HG03442 (cell line): Measurements from ENCODE around the gene C17orf58.
"Not testable (repeated sequence)": the region's sequence is repeated elsewhere in the genome, so short reads cannot be mapped to it uniquely, and the experiment has no call there.

Experiments used
- ATAC-seq: cut with Tn5 transposase; IDR thresholded peaks from one replicate; pipeline ENCODE4 v1.9.1; 2021; ENCODE audit warnings: mild to moderate bottlenecking, moderate library complexity; ENCODE audit not compliant: unreplicated experiment

The C17orf58 gene

GRCh38 chr17:68004201-68004600, 7.9 kb upstream of the C17orf58 start:
- ATAC-seq, result no peak

GRCh38 chr17:67999291-67999911, 3.1 kb upstream of the C17orf58 start:
- no peak for ATAC-seq

- ATAC-seq, result no peak
These were observed 2.2 kb upstream of the C17orf58 start for GRCh38 chr17:67998466-67998865.

DNA sequence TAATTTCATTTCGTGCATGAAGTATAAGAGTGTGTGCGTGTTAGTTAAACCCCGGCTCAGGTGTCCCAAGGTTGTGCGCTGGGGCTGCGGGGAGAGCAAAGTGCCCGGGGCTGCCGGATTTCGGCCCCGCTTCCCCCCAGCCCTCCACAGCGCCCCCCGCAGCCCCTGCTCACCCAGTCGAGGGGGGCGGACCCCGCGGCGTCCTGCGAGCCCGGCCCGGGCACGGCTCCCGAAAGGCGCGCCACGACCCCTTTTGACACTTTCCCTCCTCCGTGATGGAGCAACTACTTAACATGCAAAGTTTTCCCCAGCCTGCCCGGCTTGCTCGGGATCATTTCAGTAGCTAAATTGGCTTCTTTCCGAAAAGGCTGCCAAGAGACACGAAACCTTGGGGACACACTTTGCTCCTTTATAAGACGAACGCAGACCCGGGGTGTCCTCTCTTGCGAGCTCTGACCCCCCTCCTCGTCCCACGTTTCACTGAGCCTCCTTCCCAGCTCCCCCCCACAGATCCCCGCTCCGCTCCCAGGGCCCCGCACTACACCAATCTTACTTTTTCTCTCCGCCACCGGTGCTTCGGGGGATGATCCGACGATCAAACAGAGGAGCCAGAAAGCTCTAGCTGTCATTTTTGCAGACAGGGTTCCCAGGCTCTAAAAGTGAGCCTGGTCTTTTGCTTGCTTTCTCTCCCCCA, 552 bp downstream of the C17orf58 start:
- ATAC-seq, result no peak

GRCh38 chr17:67994817-67995569, 1.3 kb downstream of the C17orf58 start:
- no peak for ATAC-seq

DNA sequence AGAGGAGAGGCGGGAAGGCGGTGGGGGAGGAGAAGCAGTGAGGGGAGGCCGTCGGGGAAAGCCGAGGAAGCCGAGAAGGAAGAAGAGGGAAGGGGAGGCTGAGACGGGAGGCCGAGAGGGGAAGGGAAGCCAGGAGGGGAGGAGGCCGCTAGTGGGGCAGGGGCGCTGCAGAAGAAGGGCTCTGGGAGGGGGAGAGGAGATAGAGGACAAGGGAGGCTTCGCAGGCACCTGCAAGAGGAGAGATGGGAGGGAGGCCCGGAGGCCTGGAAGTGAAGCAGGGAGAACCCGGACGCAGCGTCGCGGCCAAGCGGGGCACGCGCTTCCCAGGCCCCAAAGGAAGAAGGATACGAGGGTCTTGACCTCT, 2.3 kb downstream of the C17orf58 start:
- ATAC-seq, result no peak

- peak; percentile 76 for ATAC-seq
These were observed 2.9 kb downstream of the C17orf58 start for GRCh38 chr17:67993153-67993997.

DNA sequence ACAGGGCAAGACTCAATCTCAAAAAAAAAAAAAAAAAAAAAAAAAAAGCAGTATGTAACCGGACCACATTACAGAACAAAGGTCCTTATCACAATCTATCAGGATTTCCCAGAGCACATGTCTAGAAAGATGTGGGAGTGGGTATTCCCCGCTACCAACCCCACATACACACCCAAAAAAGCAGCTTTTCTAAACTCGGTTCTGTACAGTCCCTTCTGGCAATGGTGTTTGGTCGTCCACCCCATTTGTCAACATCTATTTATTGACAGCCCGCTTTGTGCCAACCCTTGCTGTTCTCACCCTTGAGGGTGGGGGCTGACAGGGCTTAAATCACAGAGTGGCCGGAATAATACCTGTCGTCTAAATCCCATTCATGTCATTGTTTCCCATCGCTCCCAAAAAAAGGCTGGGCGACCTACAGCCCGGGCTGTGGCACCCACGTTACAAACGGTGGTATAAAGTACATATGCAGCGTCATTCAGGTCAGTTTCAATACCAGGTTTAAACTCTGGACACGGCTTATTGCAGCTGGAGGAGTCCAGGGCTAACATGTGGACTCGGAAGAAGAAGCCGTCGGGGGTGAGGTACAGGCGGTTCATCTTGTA, 3.6 kb downstream of the C17orf58 start:
- ATAC-seq, result no peak

DNA sequence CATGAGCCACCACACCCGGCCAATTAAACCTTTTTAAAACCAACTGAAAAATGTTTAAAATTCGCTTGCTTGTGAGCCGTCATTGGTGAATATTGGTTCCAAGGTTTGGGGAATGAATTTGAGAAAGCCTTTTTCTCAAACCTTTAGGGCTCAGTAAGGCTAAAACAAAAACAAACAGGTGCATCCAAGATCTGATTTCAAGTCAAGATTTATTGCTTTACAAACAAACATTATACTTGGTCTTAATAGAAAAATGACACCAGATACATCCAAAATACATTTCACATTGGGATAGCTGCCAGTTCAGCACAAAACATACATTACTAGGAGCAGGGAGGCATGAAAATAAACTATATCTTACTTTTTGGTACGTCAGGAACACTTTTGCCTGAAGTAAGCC, 5.4 kb downstream of the C17orf58 start:
- ATAC-seq, result no peak

- ATAC-seq, result no peak
These were observed 12.9 kb downstream of the C17orf58 start for GRCh38 chr17:67983383-67983688.

DNA sequence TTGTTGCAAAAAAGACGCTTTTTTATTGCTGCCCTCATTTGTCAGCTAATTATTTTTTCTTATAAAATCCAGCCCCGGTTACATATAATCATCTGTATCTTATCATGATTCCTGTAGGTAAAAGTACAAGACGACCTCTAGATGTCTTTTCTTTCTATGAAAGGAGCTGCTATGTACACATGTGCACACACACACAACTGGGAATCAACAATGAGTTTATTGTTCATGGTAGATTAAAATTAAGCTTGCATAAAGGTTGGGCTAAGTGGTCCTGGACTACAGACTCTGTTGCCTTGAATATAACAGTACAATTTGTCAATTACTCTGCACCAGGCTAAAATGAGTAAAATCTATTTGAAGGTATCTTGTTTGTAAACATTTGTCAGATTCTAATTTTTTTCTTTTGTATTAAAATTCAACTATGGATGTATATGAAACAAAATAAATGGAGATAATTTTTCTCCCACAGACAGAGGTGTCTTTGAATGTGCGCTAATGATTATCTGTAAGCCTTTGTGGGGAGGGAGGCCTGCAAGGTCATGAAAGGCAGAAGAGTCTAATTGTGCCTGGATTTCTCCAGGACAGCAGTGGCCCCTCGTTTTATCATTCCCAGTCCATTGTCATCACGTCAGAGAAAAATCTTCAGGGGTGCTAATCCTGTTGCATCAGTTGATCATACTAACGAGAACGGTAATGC, 13.4 kb downstream of the C17orf58 start:
- no peak for ATAC-seq

GRCh38 chr17:67982034-67982640, 14.1 kb downstream of the C17orf58 start:
- no peak for ATAC-seq

- ATAC-seq, result not testable (repeated sequence)
These were observed 15.4 kb downstream of the C17orf58 start for GRCh38 chr17:67980883-67981282.

- ATAC-seq, result no peak
These were observed 15.8 kb downstream of the C17orf58 start for GRCh38 chr17:67980456-67980855.

DNA sequence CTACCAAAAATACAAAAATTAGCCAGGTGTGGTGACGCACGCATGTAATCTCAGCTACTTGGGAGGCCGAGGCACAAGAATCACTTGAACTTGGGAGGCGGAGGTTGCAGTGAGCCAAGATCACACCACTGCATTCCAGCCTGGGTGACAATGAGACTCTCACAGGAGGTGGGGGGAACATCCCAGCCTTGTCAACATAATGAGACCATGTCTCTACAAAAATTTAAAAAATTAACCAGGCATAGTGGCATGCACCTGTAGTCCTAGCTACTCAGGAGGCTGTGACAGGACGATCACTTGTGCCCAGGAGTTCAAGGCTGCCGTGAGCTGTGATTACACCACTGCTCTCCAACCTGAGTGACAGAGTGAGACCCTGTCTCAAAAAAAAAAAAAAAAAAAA, 20.0 kb downstream of the C17orf58 start:
- not testable (repeated sequence) for ATAC-seq

DNA sequence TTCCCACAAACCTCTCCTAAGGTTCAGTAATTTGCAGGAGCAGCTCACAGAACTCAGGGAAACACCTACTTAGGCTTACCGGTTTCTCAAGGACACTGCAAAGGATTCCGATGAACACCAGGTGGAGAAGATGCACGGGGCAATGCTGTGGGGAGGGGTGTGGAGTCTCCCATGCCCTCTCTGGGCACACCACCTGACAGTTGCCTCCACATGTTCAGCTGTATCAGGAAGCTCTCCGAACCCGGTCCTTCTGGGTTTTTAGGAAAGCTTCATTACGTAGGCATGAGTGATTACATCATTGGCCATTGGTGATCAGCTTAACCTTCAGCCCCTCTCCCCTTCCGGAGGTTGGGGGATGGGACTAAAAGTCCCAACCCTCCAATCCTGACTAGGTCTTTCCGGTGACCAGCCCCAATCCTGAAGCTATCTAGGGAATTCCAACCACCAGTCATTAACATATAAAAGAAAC, 21.6 kb downstream of the C17orf58 start:
- ATAC-seq, result no peak

GRCh38 chr17:67974185-67974584, 22.1 kb downstream of the C17orf58 start:
- ATAC-seq, result no peak

GRCh38 chr17:67970783-67971182, 25.5 kb downstream of the C17orf58 start:
- ATAC-seq, result no peak

DNA sequence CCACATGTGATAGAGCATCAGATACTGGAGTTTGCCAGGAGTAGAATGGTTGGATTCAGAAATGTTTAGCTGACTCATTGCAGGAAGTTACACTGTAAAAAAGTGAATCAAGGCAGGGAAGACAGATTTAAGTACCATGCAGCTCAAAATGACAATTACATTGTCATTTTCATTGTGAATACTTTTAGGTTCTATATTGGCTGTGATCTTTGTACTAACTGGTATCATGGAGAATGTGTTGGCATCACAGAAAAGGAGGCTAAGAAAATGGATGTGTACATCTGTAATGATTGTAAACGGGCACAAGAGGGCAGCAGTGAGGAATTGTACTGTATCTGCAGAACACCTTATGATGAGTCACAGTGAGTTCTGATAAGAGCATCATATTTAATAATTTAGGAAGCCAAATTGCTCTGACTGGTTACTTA, 33.1 kb downstream of the C17orf58 start:
- ATAC-seq, result not testable (repeated sequence)

- not testable (repeated sequence) for ATAC-seq
These were observed 34.1 kb downstream of the C17orf58 start for GRCh38 chr17:67962156-67962555.
